ENCODE data around the gene SNN.

SNN gene

GRCh38 chr16:11717811-11718210 is 49.6 kb downstream of the SNN start:
- no peaks in the 10 kb centered on the region for H3K9me3 ChIP-seq (ENCODE audit: low read length)
- peaks cover 2% of the 10 kb centered on the region for H3K4me1 ChIP-seq (ENCODE audit: insufficient read depth, low read length)
- no peak overlapping the region for H2AFZ ChIP-seq (ENCODE audit: low read depth, low read length)
- peaks cover 46% of the 10 kb centered on the region for H3K36me3 ChIP-seq (ENCODE audit: insufficient read depth, low read length)
- no peaks in the 10 kb centered on the region for H3K27me3 ChIP-seq (ENCODE audit: insufficient read depth, low read length)
- H3K4me3 ChIP-seq (ENCODE audit: low read length): no peak overlapping the region

DNA sequence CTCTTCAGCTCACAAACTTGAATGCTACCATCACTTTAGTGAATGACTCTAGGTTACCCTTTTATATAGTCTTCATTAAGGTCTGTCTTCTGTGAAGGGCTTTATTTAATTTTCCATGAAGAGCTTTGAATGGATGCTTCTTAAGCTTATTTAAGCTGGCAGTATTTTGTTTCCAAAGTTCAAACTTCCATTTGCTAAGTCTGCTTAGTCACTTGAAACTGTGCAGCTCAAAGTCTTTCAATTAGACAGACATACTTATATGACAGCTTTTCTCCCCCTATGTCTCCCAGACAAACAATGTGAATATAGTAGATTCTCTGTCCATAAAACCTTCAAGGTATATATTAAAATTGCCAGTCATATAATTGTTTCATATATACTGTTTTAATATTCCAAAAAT is 50.9 kb downstream of the SNN start:
- Histone ChIP-seq H2AFZ (ENCODE audit: low read depth, low read length) (no peak overlapping the region), H3K4me1 (ENCODE audit: insufficient read depth, low read length) (peaks cover 2% of the 10 kb centered on the region), H3K4me3 (ENCODE audit: low read length) (no peak overlapping the region), H3K27me3 (ENCODE audit: insufficient read depth, low read length) (no peaks in the 10 kb centered on the region), H3K36me3 (ENCODE audit: insufficient read depth, low read length) (peaks cover 49% of the 10 kb centered on the region), H3K9me3 (ENCODE audit: low read length) (no peaks in the 10 kb centered on the region)

DNA sequence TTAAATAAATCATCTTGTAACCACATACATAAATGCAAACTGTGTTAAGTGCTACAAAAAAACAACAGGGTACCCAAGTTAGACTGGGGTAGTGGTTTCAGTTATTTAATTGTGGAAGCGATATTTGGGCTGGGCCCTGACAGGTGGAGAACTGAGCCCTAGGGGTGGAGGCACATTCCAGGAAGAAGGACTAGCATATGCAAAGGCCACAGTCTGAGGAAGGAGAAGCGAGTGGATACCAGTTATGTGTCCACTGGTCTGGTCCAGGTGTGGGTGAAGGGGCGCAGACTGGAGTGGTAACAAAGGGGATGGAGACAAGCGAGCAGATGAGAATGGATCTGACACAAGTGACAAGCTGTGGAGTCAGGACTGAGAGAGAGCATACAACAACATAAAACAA is 51.5 kb downstream of the SNN start:
- H2AFZ ChIP-seq (ENCODE audit: low read depth, low read length): no peak overlapping the region
- H3K36me3 ChIP-seq (ENCODE audit: insufficient read depth, low read length): peaks cover 50% of the 10 kb centered on the region
- H3K4me3 ChIP-seq (ENCODE audit: low read length): no peak overlapping the region
- peaks cover 2% of the 10 kb centered on the region for H3K4me1 ChIP-seq (ENCODE audit: insufficient read depth, low read length)
- H3K9me3 ChIP-seq (ENCODE audit: low read length): no peaks in the 10 kb centered on the region
- H3K27me3 ChIP-seq (ENCODE audit: insufficient read depth, low read length): no peaks in the 10 kb centered on the region

DNA sequence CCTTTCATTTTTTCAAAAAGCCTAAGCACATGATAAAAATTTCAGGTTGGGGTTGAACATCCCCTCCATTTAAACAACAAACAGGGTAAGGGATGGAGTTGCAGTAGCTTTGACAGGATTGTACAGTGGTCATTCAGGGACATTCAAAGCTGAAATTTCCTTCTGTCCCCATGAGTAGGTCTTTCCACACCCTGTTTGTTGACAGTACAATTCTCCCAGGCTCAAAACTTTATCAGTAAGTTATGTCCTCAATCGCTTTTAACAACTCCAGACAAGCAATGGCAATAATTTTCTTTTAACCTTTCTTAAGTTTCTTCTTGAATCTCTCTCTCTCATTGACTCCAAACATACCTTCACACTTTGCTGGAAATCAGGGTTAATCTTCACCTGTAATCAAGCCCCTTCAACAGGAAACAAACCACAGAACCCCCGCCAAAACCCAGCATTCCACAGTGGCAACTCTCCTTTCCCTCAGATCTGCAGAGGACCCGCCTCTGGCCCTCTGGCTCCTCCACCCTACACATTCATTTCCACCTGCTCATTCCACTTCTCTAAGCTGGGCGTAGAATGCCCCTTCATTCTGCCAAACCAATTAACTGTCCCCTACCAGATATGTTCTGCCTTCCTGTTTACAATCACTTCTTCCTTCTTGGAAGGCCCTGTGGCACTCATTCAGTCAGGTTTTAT is 53.7 kb downstream of the SNN start:
- no peak overlapping the region for H3K4me3 ChIP-seq (ENCODE audit: low read length)
- H3K36me3 ChIP-seq (ENCODE audit: insufficient read depth, low read length): peaks cover 61% of the 10 kb centered on the region
- H3K4me1 ChIP-seq (ENCODE audit: insufficient read depth, low read length): peaks cover 2% of the 10 kb centered on the region
- no peak overlapping the region for H2AFZ ChIP-seq (ENCODE audit: low read depth, low read length)
- no peaks in the 10 kb centered on the region for H3K9me3 ChIP-seq (ENCODE audit: low read length)
- H3K27me3 ChIP-seq (ENCODE audit: insufficient read depth, low read length): no peaks in the 10 kb centered on the region

DNA sequence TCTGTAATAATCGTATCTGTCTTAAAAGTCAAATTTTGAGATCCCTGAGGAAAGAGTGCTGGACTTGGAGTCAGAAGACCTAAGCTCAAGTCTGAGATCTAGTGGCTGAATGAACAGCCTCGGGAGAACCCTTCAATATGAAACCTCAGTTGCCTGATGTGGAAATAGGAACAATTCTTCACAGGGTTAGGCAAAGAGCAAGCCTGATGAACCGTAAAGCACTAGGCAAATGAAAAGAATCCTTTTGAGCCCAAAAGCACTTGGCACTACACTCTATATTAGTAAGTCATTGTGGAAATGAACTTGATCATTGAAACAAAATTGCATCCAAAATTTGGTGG is 54.2 kb downstream of the SNN start:
- H3K4me3 ChIP-seq (ENCODE audit: low read length): no peak overlapping the region
- peaks cover 61% of the 10 kb centered on the region for H3K36me3 ChIP-seq (ENCODE audit: insufficient read depth, low read length)
- no peak overlapping the region for H2AFZ ChIP-seq (ENCODE audit: low read depth, low read length)
- H3K9me3 ChIP-seq (ENCODE audit: low read length): no peaks in the 10 kb centered on the region
- H3K27me3 ChIP-seq (ENCODE audit: insufficient read depth, low read length): no peaks in the 10 kb centered on the region
- peaks cover 2% of the 10 kb centered on the region for H3K4me1 ChIP-seq (ENCODE audit: insufficient read depth, low read length)

GRCh38 chr16:11725457-11725856 is 57.2 kb downstream of the SNN start:
- Histone ChIP-seq H3K36me3 (ENCODE audit: insufficient read depth, low read length) (peaks cover 58% of the 10 kb centered on the region), H3K4me3 (ENCODE audit: low read length) (no peak overlapping the region), H2AFZ (ENCODE audit: low read depth, low read length) (no peak overlapping the region), H3K9me3 (ENCODE audit: low read length) (no peaks in the 10 kb centered on the region), H3K27me3 (ENCODE audit: insufficient read depth, low read length) (no peaks in the 10 kb centered on the region), H3K4me1 (ENCODE audit: insufficient read depth, low read length) (no peaks in the 10 kb centered on the region)

DNA sequence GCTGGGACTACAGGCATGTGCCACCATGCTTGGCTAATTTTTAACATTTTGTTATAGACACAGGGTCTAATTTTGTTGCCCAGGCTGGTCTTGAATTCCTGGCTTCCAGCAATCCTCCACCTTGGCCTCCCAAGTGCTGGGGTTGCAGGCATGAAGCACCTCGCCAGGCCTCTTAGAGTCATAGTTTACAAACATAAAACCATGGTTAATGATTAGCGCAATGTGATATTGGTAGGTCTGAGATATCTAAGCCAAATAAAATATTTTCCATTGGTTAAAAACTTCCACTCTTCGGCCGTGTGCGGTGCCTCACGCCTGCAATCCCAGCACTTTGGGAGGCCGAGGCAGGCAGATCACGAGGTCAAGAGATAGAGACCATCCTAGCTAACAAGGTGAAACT is 57.8 kb downstream of the SNN start:
- peaks cover 52% of the 10 kb centered on the region for H3K36me3 ChIP-seq (ENCODE audit: insufficient read depth, low read length)
- no peak overlapping the region for H2AFZ ChIP-seq (ENCODE audit: low read depth, low read length)
- peaks cover 3% of the 10 kb centered on the region for H3K4me1 ChIP-seq (ENCODE audit: insufficient read depth, low read length)
- H3K4me3 ChIP-seq (ENCODE audit: low read length): no peak overlapping the region
- H3K9me3 ChIP-seq (ENCODE audit: low read length): no peaks in the 10 kb centered on the region
- H3K27me3 ChIP-seq (ENCODE audit: insufficient read depth, low read length): no peaks in the 10 kb centered on the region

- H3K36me3 ChIP-seq (ENCODE audit: insufficient read depth, low read length): peaks cover 48% of the 10 kb centered on the region
Observed at GRCh38 chr16:11727796-11728543, 59.7 kb downstream of the SNN start.

More at GRCh38 chr16:11727796-11728543, 59.7 kb downstream of the SNN start:
- H3K27me3 ChIP-seq (ENCODE audit: insufficient read depth, low read length): no peaks in the 10 kb centered on the region
- H3K9me3 ChIP-seq (ENCODE audit: low read length): no peaks in the 10 kb centered on the region
- no peak overlapping the region for H2AFZ ChIP-seq (ENCODE audit: low read depth, low read length)
- H3K4me1 ChIP-seq (ENCODE audit: insufficient read depth, low read length): peaks cover 13% of the 10 kb centered on the region
- H3K4me3 ChIP-seq (ENCODE audit: low read length): no peak overlapping the region
